Measurements from ENCODE around the gene CMC2. TPM values are rescaled to one million over a fixed set of nuclear protein-coding genes. Genes with fewer than 3 reads are reported as not detected.

CMC2 gene
- total and polyA plus RNA-seq, 9 of the 15 experiments (the other 6 are each of a cell fraction or from before 2014, with no cell fraction given): 122 to 501 (median 172) TPM

DNA sequence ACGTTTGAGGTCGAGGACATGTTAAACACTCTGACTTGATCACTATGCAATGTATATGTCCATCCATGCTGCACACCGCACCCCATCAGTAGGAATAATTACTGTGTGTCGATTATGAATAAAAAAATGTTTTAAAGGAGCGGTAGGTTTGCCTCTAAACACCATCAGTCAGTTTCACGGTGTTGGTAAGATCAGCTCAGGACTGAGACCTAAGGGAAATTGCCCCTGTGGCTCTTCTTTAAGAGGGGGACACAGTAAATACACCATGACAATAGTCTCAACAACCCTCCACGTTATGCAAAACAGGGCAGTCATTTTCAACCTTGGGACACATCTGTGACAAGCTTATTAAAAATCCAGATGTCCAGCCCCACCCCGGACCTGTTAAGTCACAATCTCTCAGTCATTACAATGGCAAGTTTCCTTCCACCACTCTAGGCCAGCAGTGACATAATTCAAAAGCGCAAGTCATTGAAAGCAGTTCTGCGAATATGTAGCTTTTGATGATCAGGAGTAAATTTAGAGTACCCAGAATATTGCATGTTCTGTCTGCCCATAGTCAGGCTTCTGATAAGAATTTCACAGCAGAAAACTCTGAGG, 30.2 kb upstream of the CMC2 start (continued):
- TF ChIP-seq TGIF2 (CRISPR knock-in tag; IDR thresholded peaks at IDR 0.05) (no peak), MAFG (tag; conservative IDR thresholded peaks at IDR 0.05) (peak; percentile 80), MAFK (IDR thresholded peaks at IDR 0.05; ENCODE audit: low read length) (peak; percentile 10; the same call in 1 of the 2 replicates), ZNF165 (CRISPR knock-in tag; IDR thresholded peaks at IDR 0.05; ENCODE audit: borderline replicate concordance) (no peak), FOSL1 (tag; conservative IDR thresholded peaks at IDR 0.05) (no peak), BCL6 (CRISPR knock-in tag; IDR thresholded peaks at IDR 0.05) (no peak), RBM22 (IDR thresholded peaks at IDR 0.05; ENCODE audit: low read depth, low read length, poor library complexity, severe bottlenecking) (no peak)
- TF ChIP-seq, protein P1, sequence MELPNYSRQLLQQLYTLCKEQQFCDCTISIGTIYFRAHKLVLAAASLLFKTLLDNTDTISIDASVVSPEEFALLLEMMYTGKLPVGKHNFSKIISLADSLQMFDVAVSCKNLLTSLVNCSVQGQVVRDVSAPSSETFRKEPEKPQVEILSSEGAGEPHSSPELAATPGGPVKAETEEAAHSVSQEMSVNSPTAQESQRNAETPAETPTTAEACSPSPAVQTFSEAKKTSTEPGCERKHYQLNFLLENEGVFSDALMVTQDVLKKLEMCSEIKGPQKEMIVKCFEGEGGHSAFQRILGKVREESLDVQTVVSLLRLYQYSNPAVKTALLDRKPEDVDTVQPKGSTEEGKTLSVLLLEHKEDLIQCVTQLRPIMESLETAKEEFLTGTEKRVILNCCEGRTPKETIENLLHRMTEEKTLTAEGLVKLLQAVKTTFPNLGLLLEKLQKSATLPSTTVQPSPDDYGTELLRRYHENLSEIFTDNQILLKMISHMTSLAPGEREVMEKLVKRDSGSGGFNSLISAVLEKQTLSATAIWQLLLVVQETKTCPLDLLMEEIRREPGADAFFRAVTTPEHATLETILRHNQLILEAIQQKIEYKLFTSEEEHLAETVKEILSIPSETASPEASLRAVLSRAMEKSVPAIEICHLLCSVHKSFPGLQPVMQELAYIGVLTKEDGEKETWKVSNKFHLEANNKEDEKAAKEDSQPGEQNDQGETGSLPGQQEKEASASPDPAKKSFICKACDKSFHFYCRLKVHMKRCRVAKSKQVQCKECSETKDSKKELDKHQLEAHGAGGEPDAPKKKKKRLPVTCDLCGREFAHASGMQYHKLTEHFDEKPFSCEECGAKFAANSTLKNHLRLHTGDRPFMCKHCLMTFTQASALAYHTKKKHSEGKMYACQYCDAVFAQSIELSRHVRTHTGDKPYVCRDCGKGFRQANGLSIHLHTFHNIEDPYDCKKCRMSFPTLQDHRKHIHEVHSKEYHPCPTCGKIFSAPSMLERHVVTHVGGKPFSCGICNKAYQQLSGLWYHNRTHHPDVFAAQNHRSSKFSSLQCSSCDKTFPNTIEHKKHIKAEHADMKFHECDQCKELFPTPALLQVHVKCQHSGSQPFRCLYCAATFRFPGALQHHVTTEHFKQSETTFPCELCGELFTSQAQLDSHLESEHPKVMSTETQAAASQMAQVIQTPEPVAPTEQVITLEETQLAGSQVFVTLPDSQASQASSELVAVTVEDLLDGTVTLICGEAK (IDR thresholded peaks at IDR 0.05): no peak
- TF ChIP-seq, protein P1 (CRISPR knock-in tag; IDR thresholded peaks at IDR 0.05): no peak
- TF ChIP-seq, protein P2, sequence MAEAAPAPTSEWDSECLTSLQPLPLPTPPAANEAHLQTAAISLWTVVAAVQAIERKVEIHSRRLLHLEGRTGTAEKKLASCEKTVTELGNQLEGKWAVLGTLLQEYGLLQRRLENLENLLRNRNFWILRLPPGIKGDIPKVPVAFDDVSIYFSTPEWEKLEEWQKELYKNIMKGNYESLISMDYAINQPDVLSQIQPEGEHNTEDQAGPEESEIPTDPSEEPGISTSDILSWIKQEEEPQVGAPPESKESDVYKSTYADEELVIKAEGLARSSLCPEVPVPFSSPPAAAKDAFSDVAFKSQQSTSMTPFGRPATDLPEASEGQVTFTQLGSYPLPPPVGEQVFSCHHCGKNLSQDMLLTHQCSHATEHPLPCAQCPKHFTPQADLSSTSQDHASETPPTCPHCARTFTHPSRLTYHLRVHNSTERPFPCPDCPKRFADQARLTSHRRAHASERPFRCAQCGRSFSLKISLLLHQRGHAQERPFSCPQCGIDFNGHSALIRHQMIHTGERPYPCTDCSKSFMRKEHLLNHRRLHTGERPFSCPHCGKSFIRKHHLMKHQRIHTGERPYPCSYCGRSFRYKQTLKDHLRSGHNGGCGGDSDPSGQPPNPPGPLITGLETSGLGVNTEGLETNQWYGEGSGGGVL (CRISPR knock-in tag; IDR thresholded peaks at IDR 0.05): no peak
- TF ChIP-seq, protein P3, sequence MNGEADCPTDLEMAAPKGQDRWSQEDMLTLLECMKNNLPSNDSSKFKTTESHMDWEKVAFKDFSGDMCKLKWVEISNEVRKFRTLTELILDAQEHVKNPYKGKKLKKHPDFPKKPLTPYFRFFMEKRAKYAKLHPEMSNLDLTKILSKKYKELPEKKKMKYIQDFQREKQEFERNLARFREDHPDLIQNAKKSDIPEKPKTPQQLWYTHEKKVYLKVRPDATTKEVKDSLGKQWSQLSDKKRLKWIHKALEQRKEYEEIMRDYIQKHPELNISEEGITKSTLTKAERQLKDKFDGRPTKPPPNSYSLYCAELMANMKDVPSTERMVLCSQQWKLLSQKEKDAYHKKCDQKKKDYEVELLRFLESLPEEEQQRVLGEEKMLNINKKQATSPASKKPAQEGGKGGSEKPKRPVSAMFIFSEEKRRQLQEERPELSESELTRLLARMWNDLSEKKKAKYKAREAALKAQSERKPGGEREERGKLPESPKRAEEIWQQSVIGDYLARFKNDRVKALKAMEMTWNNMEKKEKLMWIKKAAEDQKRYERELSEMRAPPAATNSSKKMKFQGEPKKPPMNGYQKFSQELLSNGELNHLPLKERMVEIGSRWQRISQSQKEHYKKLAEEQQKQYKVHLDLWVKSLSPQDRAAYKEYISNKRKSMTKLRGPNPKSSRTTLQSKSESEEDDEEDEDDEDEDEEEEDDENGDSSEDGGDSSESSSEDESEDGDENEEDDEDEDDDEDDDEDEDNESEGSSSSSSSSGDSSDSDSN (IDR thresholded peaks at IDR 0.05; ENCODE audit: borderline replicate concordance in 1 of 2, low read depth in 2 of 2, low read length in 2 of 2): no peak
- TF ChIP-seq, protein P4, sequence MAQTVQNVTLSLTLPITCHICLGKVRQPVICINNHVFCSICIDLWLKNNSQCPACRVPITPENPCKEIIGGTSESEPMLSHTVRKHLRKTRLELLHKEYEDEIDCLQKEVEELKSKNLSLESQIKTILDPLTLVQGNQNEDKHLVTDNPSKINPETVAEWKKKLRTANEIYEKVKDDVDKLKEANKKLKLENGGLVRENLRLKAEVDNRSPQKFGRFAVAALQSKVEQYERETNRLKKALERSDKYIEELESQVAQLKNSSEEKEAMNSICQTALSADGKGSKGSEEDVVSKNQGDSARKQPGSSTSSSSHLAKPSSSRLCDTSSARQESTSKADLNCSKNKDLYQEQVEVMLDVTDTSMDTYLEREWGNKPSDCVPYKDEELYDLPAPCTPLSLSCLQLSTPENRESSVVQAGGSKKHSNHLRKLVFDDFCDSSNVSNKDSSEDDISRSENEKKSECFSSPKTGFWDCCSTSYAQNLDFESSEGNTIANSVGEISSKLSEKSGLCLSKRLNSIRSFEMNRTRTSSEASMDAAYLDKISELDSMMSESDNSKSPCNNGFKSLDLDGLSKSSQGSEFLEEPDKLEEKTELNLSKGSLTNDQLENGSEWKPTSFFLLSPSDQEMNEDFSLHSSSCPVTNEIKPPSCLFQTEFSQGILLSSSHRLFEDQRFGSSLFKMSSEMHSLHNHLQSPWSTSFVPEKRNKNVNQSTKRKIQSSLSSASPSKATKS (CRISPR knock-in tag; IDR thresholded peaks at IDR 0.05): no peak
